Measurements from ENCODE around the gene CASK.

- TF ChIP-seq EZH2 (IDR thresholded peaks at IDR 0.05; ENCODE audit: borderline replicate concordance, low read depth, low read length, poor library complexity, severe bottlenecking) (no peak), CTCF (conservative IDR thresholded peaks at IDR 0.05; ENCODE audit: low read depth, low read length) (no peak)
These were observed 9.9 kb downstream of the CASK start for GRCh38 chrX:41913476-41913875.

All from A673 (cell line).